Measurements from ENCODE around the gene CSNK1E.
A peak's percentile ranks its signal among the peaks of the same experiment; 100 is the strongest.

The CSNK1E gene

DNA sequence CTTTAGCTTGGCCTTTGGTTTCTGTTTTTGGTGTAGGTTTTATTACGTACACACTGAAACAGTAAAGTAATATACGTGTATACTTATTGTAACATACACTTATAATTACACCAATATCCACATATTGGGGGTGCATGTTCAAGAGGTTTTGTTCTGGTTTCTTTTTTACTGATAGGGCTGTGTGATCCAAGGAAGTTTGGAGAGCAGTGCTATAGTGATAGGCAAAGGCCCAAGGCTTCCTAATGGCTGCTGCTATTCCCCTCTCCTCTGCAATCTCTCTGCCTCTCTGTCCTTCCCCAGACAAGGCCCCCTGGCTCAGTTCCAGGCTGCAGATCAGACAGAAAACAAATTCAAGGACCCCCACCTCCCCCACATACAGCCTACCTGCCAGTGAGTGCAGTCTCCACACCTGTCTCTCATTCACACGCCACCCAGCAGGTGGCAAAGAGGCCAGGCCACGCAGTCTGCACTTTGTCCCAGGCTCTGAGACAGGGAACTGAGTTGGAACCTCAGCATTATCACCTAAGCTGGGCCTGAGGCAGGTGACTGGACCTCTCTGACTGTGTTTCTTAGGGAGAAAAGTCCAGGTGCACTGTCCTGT, 59.5 kb downstream of the CSNK1E start:
- no peak overlapping the region for H3K4me3 ChIP-seq (ENCODE audit: low read depth, low read length)
- no peaks in the 10 kb centered on the region for H3K27me3 ChIP-seq (ENCODE audit: control insufficient read depth, insufficient read depth, low read length)
- H3K79me2 ChIP-seq = peaks cover 8% of the 10 kb centered on the region
- no peaks in the 10 kb centered on the region for H3K4me1 ChIP-seq
- TF ChIP-seq, protein P1, sequence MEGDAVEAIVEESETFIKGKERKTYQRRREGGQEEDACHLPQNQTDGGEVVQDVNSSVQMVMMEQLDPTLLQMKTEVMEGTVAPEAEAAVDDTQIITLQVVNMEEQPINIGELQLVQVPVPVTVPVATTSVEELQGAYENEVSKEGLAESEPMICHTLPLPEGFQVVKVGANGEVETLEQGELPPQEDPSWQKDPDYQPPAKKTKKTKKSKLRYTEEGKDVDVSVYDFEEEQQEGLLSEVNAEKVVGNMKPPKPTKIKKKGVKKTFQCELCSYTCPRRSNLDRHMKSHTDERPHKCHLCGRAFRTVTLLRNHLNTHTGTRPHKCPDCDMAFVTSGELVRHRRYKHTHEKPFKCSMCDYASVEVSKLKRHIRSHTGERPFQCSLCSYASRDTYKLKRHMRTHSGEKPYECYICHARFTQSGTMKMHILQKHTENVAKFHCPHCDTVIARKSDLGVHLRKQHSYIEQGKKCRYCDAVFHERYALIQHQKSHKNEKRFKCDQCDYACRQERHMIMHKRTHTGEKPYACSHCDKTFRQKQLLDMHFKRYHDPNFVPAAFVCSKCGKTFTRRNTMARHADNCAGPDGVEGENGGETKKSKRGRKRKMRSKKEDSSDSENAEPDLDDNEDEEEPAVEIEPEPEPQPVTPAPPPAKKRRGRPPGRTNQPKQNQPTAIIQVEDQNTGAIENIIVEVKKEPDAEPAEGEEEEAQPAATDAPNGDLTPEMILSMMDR (IDR thresholded peaks at IDR 0.05) = no peak
- H2AFZ ChIP-seq = no peak overlapping the region
- H3K9ac ChIP-seq = no peak overlapping the region
- no peak overlapping the region for H3K4me2 ChIP-seq (ENCODE audit: low read length)
- no peaks in the 10 kb centered on the region for H3K36me3 ChIP-seq (ENCODE audit: control insufficient read depth, insufficient read depth, low read length)
- H3K9me3 ChIP-seq (ENCODE audit: control insufficient read depth, low read length) = no peaks in the 10 kb centered on the region
- H3K27ac ChIP-seq = peak overlapping the region; percentile 74

GRCh38 chr22:38257181-38257580, 60.1 kb downstream of the CSNK1E start:
- peak overlapping the region; percentile 53 for H3K27ac ChIP-seq
- H2AFZ ChIP-seq = no peak overlapping the region
- no peak overlapping the region for H3K9ac ChIP-seq
- H3K27me3 ChIP-seq (ENCODE audit: control insufficient read depth, insufficient read depth, low read length) = no peaks in the 10 kb centered on the region
- H3K79me2 ChIP-seq = peaks cover 12% of the 10 kb centered on the region
- TF ChIP-seq, protein P1 (IDR thresholded peaks at IDR 0.05) = no peak
- no peaks in the 10 kb centered on the region for H3K9me3 ChIP-seq (ENCODE audit: control insufficient read depth, low read length)
- no peak overlapping the region for H3K4me3 ChIP-seq (ENCODE audit: low read depth, low read length)
- no peak overlapping the region for H3K4me2 ChIP-seq (ENCODE audit: low read length)
- no peaks in the 10 kb centered on the region for H3K4me1 ChIP-seq
- H3K36me3 ChIP-seq (ENCODE audit: control insufficient read depth, insufficient read depth, low read length) = no peaks in the 10 kb centered on the region

DNA sequence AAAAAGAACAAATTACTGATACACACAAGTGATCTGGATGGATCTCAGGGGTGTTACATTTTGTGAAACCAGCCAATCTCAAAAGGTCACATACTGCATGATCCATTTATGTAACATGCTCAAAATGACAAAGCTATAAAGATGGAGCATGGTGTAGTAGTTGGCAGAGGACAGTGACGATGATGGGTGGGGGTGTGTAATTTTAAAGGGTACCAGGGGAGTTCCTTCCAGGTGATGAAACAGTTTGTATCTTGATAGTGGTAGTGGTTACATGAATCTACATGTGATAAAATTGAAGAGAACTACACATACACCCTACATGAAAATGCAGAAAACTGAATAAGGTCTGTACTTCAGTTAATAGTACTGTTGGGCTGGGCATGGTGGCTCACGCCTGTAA, 61.5 kb downstream of the CSNK1E start:
- Histone ChIP-seq H3K4me3 (ENCODE audit: low read depth, low read length) (no peak overlapping the region), H3K79me2 (peaks cover 8% of the 10 kb centered on the region), H3K27ac (no peak overlapping the region), H3K4me1 (no peaks in the 10 kb centered on the region), H3K9me3 (ENCODE audit: control insufficient read depth, low read length) (no peaks in the 10 kb centered on the region), H2AFZ (no peak overlapping the region), H3K4me2 (ENCODE audit: low read length) (no peak overlapping the region), H3K36me3 (ENCODE audit: control insufficient read depth, insufficient read depth, low read length) (no peaks in the 10 kb centered on the region), H3K9ac (no peak overlapping the region), H3K27me3 (ENCODE audit: control insufficient read depth, insufficient read depth, low read length) (no peaks in the 10 kb centered on the region)
- TF ChIP-seq, protein P1 (IDR thresholded peaks at IDR 0.05) = no peak

- no peak overlapping the region for H3K9ac ChIP-seq
- H3K36me3 ChIP-seq (ENCODE audit: control insufficient read depth, insufficient read depth, low read length) = no peaks in the 10 kb centered on the region
- TF ChIP-seq, protein P1 (IDR thresholded peaks at IDR 0.05) = no peak
- H3K9me3 ChIP-seq (ENCODE audit: control insufficient read depth, low read length) = no peaks in the 10 kb centered on the region
- H3K79me2 ChIP-seq = peaks cover 12% of the 10 kb centered on the region
- no peak overlapping the region for H3K4me2 ChIP-seq (ENCODE audit: low read length)
- no peak overlapping the region for H3K4me3 ChIP-seq (ENCODE audit: low read depth, low read length)
- H3K27me3 ChIP-seq (ENCODE audit: control insufficient read depth, insufficient read depth, low read length) = no peaks in the 10 kb centered on the region
- H3K4me1 ChIP-seq = no peaks in the 10 kb centered on the region
- no peak overlapping the region for H3K27ac ChIP-seq
- no peak overlapping the region for H2AFZ ChIP-seq
Measured at GRCh38 chr22:38251341-38251692, 65.9 kb downstream of the CSNK1E start.

DNA sequence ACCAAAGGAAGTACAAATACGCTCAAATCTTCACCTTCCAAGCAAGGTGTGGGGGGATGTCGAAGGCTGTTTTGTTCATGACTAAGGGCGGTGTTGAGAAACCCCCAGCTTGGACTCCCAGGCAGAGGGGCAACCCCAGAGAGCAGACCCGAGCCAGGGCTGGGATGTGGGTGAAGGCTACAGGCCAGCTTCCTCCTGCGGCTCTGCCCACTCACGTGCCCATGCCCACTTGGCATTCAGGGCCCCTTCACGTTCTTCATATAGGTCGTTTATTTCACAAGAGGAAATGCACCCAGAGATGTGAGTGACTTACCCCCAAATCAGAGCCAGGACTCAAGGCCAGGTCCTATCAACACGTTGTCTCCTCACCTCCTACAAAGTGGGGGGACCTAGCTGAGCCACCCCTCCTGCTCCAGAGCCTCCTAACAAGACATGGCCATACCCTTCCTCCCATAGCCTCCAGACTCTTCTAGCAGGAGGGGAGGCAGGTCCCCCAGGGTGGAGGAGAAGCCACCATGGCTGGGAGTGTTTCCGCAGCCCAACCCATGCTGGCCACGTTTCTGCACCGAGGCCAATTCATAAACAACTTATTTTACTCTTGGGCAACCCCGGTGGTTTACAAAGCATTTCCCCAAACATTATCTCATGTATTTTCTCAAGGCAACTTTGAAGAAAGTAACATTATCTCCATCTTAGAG, 66.4 kb downstream of the CSNK1E start:
- Histone ChIP-seq H3K4me3 (ENCODE audit: low read depth, low read length) (no peak overlapping the region), H3K9ac (no peak overlapping the region), H3K9me3 (ENCODE audit: control insufficient read depth, low read length) (no peaks in the 10 kb centered on the region), H3K27ac (no peak overlapping the region), H3K79me2 (peaks cover 11% of the 10 kb centered on the region), H3K27me3 (ENCODE audit: control insufficient read depth, insufficient read depth, low read length) (no peaks in the 10 kb centered on the region), H2AFZ (no peak overlapping the region), H3K4me1 (no peaks in the 10 kb centered on the region), H3K36me3 (ENCODE audit: control insufficient read depth, insufficient read depth, low read length) (no peaks in the 10 kb centered on the region), H3K4me2 (ENCODE audit: low read length) (no peak overlapping the region)
- TF ChIP-seq, protein P1 (IDR thresholded peaks at IDR 0.05) = no peak
